NCI-H128 (cell line): Measurements from ENCODE around the gene ACOXL.

Source experiments
- DNase-seq: peaks from one replicate; lab custom pipeline; 2025; ENCODE audit not compliant: unreplicated experiment; lab: John Stamatoyannopoulos, UW

ACOXL gene

GRCh38 chr2:110997331-110998045 lies 265.1 kb downstream of the ACOXL start:
- no peak for DNase-seq

- no peak for DNase-seq
These were observed 265.9 kb downstream of the ACOXL start for GRCh38 chr2:110998311-110998710.

GRCh38 chr2:110999626-111000025 lies 267.3 kb downstream of the ACOXL start:
- no peak for DNase-seq

- no peak for DNase-seq
These were observed 272.9 kb downstream of the ACOXL start for GRCh38 chr2:111005307-111005706.

GRCh38 chr2:111005821-111006220 lies 273.4 kb downstream of the ACOXL start:
- DNase-seq, result no peak

- DNase-seq, result no peak
These were observed 275.6 kb downstream of the ACOXL start for GRCh38 chr2:111007757-111008688.

- no peak for DNase-seq
These were observed 278.8 kb downstream of the ACOXL start for GRCh38 chr2:111011218-111011617.

GRCh38 chr2:111015283-111015995 lies 283.1 kb downstream of the ACOXL start:
- no peak for DNase-seq

GRCh38 chr2:111017034-111017622 lies 284.8 kb downstream of the ACOXL start:
- DNase-seq, result no peak

GRCh38 chr2:111017909-111018308 lies 285.5 kb downstream of the ACOXL start:
- no peak for DNase-seq

- DNase-seq, result no peak
These were observed 287.0 kb downstream of the ACOXL start for GRCh38 chr2:111019381-111019780.

GRCh38 chr2:111022633-111023032 lies 290.3 kb downstream of the ACOXL start:
- DNase-seq, result no peak

GRCh38 chr2:111024496-111024895 lies 292.1 kb downstream of the ACOXL start:
- DNase-seq, result no peak

GRCh38 chr2:111025288-111025687 lies 292.9 kb downstream of the ACOXL start:
- no peak for DNase-seq

GRCh38 chr2:111028720-111029119 lies 296.3 kb downstream of the ACOXL start:
- DNase-seq, result no peak

GRCh38 chr2:111029181-111029927 lies 297.0 kb downstream of the ACOXL start:
- no peak for DNase-seq

GRCh38 chr2:111030260-111030891 lies 298.0 kb downstream of the ACOXL start:
- DNase-seq, result no peak

GRCh38 chr2:111030945-111031344 lies 298.6 kb downstream of the ACOXL start:
- DNase-seq, result no peak

GRCh38 chr2:111031546-111032478 lies 299.4 kb downstream of the ACOXL start:
- DNase-seq, result no peak
